Fibroblast of skin of scalp (primary cell): ENCODE results near the gene CSNK1G1.

Experiments used
- DNase-seq: peaks from one replicate; pipeline ENCODE4 v3.0.0-alpha.2; 2013

Gene CSNK1G1

GRCh38 chr15:64187396-64188191 lies 168.4 kb downstream of the CSNK1G1 start:
- DNase-seq: peak; percentile 15

DNA sequence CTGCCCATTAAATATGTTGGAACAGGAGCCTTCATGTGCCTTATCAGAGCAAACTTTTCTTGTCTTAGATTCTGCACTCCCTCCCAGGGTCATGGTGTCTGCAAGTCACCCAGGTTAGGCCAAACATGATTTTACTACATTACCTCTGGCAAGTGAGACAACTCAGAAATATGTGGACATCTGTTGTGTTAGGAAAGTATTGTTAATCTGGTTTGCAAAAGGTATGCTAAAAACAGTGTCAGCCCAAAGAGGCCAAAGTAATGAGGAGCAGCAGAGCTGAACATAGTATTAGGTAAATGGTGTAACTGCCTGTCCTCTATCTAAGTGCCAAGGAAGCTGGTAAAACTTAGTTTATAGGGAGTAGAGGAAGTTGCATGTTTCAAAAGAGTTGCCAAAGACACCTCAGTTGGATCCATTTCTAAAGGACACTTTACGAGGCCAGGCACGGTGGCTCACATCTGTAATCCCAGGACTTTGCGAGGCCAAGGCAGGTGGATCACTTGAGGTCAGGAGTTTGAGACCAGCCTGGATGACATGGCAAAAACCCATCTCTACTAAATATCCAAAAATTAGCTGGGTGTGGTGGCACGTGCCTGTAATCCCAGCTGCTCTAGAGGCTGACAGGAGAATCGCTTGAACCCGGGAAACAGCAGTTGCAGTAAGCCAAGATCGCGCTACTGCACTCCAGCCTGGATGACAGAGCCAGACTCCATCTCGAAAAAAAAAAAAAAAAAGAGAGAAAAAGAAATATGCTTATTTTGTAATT lies 170.6 kb downstream of the CSNK1G1 start:
- no peak for DNase-seq

GRCh38 chr15:64182859-64183370 lies 173.1 kb downstream of the CSNK1G1 start:
- no peak for DNase-seq

DNA sequence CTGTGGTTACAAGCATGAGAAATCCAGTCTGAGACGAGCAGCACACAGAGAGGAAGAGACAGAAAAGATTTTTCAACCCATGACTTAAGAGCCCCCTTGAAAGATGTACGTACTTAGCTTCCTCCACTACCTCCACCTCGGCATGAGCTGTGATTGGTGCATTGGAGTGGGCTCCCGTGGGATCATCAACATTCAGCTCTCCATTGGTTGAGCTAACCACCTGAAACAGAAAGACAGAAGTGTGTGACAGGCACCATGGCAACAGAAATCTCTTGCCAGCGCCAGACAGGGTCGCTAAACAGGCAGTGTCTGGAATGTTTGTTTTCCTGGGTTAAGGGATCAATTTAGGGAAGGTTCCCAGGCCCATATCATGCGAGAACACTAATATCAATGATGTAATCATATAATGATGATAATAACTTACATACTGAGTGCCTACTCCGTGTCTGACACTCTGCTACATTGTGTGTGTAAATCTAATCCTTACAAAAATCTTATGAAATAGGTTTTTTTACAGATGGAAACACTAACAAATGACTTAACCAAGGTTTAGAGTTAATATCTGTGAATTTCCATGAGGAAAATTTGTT lies 175.6 kb downstream of the CSNK1G1 start:
- no peak for DNase-seq

DNA sequence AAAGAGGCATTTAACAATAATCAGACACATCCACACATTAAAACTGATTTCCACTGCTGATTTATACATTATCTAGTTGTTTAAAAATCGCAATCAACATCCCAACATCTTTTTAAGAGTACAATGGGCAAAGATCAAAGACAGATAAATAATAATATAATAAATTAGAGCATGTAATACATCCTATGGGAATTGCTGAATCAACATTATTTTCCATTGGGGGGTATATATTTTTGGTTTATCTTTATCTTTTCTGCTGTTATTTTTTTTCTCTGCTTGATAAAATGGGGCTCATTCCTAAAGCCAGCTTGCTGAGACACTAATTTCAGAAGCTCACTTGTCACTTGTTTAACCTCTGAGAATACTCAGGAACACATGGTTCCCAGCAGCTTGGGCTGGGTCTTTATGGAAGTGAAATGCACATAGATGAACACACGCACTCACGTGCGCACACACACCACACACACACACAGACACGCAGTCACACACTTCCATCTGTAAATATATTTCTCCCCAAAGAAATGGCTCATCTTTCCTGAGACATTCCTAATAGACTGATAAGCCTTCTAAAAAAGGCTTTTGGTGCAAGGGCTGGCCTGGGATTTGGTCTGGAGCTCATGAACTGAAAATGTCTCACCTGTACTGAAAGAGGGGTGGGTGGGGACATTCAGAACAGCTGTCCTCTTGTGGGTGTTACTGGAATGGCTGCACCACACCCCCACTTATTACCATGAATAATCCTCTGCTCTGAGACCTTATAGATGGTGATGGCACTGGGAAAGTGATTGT lies 189.7 kb downstream of the CSNK1G1 start:
- no peak for DNase-seq

GRCh38 chr15:64164436-64164835 lies 191.5 kb downstream of the CSNK1G1 start:
- DNase-seq: no peak

DNA sequence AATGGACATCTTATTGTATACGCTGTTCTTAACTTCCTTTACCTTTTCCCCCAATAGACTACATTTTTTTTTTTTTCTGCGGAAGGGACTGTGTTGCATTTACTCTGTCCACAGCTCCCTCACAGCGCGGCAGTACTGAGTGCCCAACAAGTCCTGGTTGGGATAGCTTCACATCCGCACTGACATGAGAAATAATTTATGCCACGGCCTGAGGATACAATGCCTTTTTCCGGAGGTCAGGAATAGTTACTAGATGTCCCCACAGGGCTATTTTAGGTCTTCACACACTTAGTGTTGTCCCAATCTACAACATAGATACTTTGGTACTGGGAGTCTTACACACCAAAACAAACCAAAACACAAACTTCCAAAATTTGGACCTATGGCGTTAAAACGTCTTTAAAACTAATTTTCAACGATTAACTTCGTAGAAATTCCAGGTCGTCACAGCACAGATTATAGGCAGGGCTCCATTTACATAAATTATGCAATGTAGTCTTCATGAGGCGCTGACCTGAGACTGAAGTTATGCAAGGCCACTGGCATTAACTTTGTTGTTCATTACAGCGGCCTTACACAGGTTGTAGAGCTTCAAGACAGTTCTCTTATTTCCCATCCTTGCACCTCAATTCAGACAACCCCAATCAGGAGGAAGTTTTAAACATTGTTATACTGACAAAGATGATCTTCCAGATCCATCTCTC lies 192.2 kb downstream of the CSNK1G1 start:
- DNase-seq: peak; percentile 20

DNA sequence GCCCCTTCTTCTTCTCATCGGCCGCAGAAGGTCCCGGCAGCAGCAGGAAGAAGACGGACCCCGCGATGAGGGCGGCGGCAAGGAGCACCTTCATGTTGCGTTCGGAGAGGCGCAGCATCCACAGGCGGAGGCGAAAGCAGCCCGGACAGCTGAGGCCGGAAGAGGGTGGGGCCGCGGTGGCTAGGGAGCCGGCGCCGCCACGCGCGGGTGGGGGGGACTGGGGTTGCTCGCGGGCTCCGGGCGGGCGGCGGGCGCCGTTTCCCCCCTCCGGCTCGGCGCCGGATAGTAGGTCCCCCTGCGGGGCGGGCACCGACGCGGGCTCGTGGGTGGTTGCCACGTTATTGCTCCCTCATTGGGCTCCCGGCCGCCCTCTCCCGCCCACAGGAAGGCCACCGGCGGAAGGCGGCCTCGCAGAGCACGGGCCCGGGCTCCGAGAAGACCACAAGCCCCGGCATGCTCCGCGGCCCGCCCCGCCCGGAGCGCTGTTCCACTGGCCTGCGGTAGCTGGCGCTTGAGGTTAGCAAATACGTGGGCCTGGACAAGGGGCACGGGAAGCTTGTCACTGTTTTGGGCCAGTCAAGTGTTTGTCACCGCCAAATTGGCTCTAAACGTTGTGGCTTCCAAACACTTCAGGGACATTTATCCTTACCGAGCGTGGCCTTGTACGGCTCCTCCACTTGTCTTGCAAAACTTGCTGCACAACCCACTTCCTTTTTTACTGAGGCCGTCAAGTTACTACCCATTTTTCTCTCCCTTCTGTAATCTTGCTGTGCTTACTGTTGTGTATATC lies 192.9 kb downstream of the CSNK1G1 start, which contains the start of gene PPIB:
Gene PPIB (minus strand): TSS at position 154 of the 790 bp plus-strand sequence. CDS start 36 bp downstream, at position 118.
- peak; percentile 99 for DNase-seq

GRCh38 chr15:64162478-64162868 lies 193.5 kb downstream of the CSNK1G1 start:
- no peak for DNase-seq

DNA sequence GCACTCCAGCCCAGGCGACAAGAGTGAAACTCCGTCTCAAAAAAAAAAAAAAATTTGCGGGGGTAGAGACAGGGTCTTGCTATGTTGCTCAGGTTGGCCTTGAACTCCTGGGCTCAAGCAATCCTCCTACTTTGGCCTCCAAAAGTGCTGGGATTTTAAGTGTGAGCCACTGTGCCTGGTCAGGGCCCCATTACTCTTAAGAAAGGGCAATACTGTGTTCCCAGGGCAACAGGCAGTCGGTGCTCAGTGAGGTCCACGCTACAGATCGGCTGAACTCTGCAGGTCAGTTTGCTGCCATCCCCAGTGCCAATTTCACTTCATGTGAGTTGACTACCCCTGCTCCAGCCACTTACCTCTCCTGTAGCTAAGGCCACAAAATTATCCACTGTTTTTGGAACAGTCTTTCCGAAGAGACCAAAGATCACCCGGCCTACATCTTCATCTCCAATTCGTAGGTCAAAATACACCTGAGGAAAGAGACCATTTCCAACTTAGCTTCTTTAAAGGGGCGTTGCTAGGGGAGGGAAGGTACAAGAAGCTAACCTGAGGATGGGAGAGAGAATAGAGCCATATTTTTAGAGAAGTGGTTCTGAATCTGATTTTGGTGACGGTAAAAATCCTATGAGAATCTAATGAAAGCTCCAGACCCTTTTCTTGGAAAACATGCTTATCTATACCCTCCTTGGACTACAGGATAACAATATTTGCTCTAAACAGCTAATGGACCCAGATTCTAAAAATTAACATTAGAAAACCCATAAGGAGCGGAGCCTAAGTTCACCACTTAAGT lies 194.1 kb downstream of the CSNK1G1 start:
- no peak for DNase-seq

DNA sequence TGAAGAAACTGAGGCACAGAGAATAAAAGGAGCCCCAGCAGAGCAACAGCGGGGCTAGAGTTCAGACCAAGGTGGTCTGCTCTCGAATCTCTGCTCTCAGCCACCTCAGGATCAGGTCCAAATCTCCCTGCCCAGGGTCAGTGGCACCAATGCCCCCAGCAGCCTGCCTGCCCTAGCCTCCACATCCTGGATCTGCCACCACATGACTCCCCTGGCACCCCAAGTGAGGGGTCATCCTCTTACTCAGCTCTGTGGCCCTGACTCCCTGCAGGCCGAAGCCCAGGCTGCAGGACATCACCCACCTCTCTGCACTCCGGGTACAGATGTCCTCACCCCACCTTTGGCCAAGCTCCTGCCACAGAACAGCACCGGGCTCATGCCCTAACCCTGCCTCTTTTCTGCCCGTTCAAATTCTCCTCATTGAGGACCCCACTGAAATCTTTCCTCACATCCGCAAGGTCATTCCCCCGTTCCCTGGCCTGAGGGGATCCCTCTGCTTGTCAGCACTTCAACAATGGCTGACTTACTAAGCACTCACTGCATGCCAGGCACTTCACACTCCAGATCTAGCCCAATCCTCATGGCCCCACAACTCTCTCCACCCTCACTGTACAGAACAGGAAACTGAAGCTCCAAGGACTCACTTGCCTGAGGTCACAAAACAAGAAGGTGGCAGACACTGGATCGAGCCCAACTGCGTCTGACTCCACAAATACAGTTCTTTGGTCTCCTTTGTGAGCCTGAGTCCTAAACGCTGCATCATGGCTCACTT lies 197.4 kb downstream of the CSNK1G1 start:
- DNase-seq: no peak

GRCh38 chr15:64157599-64158125 lies 198.3 kb downstream of the CSNK1G1 start:
- no peak for DNase-seq

- no peak for DNase-seq
Observed at GRCh38 chr15:64156652-64157331, 199.2 kb downstream of the CSNK1G1 start.

DNA sequence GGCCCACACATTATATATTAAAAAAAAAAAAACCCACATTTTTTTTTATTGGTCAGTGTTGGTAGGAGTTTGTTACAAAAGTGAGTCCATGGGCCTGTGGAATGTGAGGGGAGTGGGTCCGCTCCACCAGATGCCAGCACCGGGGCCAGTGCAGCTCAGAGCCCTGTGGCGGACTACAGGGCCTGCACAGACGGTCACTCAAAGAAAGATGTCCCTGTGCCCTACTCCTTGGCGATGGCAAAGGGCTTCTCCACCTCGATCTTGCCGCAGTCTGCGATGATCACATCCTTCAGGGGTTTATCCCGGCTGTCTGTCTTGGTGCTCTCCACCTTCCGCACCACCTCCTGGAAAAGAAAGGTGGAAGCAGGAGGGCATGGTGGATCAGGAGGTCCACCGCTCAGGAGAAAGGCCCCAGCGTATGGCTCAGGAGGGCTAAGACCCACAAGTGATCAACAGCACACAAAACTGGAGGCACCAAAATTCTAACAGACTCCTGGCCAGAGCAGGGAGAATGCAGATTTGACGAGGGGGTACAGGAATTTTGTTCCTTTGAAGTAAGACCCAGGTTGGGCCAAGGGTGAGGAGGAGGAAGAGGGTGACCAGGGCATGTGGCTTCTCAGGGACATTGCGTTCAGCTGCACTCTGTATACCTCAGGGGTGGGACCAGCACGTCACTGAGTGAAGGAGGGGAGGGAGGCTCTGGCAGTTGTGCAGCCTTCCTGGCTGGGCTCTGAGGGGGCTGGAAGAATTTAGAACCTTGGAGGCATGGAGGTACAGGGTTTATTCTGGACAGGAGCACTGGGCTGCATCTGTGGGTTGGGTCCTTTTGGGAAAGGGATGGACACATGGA lies 199.9 kb downstream of the CSNK1G1 start:
- no peak for DNase-seq

DNA sequence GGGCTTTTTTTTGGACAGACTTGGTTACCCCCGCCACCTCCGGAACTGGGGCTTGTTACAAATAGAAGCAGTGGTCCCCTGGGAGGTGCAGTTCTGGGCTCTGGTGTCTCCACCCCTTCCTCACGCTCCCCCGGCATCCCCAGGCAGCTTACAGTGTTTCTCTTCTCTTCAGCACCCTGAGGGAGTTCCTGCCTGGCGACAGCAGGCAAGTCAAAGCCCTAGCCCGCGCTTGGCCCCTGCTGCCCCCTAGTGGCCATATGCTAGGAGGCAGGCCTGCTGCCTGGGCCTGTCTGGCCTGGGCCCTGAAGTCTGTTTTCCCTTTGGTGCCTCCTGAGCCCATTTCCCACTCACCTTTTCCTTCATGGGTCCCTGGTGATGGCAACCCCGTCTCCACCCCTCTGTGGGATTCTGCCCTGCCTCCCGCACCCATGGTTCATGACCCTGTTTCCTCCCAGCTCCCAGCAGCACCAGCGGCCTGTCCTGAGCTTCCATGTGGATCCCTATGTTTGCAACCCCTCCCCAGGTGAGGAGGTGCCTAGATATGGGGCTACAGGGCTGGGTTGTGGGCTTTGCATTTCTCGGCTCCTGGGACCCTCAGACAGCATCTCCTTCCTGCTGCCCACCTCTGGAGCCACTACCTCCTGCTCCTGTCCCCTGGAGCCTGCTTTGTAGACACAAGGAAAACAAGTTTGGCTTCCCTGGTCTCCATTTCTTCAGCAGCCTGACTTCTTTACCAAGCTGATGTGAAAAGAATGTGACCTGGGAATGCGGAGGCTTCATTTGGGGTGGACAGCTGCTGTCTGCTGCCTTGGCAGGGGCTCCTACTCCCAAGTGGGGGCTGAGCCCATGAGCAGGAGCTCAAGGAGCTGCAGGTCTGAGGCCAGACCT lies 202.2 kb downstream of the CSNK1G1 start:
- peak; percentile 87 for DNase-seq
